NB4 (cell line): Measurements from ENCODE around the gene AKR1E2.

ENCODE experiments used
- MYC ChIP-seq: IDR thresholded peaks from 2 replicates; pipeline ENCODE4 v1.6.1; 2011; ENCODE audit warnings: low read depth, low read length
- POLR2A ChIP-seq: IDR thresholded peaks from 2 replicates; pipeline ENCODE4 v1.6.1; 2011; ENCODE audit warnings: mild to moderate bottlenecking; ENCODE audit not compliant: insufficient read length; ENCODE audit errors: extremely low read depth
- TF ChIP-seq, protein P1 (sequence below): IDR thresholded peaks from one replicate; pipeline ENCODE4 v1.5.1; 2012; ENCODE audit warnings: low read depth, low read length

DNA sequence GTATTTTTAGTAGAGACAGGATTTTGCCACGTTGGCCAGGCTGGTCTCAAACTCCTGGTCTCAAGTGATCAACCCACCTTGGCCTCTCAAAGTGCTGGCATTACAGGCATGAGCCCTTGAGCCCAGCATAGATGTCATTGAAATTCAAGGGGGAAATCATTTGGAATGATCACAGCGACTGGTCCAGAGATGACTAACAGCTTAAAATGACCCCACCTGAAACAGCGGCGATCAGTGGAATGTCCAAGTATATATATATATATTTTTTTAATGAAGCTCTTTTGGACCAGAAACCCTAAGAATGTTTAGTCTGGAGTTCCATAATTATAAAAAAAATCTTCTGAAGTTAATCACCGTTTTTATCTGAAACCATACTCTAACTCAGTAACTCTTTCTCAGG is 12.5 kb upstream of the AKR1E2 start:
- TF ChIP-seq MYC, result no peak
- TF ChIP-seq, protein P1, sequence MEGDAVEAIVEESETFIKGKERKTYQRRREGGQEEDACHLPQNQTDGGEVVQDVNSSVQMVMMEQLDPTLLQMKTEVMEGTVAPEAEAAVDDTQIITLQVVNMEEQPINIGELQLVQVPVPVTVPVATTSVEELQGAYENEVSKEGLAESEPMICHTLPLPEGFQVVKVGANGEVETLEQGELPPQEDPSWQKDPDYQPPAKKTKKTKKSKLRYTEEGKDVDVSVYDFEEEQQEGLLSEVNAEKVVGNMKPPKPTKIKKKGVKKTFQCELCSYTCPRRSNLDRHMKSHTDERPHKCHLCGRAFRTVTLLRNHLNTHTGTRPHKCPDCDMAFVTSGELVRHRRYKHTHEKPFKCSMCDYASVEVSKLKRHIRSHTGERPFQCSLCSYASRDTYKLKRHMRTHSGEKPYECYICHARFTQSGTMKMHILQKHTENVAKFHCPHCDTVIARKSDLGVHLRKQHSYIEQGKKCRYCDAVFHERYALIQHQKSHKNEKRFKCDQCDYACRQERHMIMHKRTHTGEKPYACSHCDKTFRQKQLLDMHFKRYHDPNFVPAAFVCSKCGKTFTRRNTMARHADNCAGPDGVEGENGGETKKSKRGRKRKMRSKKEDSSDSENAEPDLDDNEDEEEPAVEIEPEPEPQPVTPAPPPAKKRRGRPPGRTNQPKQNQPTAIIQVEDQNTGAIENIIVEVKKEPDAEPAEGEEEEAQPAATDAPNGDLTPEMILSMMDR, result no peak
- TF ChIP-seq POLR2A, result no peak
